Endodermal cell (in vitro differentiated cells): ENCODE measurements around the gene CD40LG. TPM values are rescaled to one million over a fixed set of nuclear protein-coding genes. Genes with fewer than 3 reads are reported as not detected.

Experiments used
- DNase-seq: peaks from one replicate; pipeline ENCODE4 v3.0.0-alpha.2; 2017
- H3K27ac ChIP-seq: 2 replicates; pipeline ENCODE4 v1.5.1; 2013; ENCODE audit warnings: mild to moderate bottlenecking, low read depth, low read length, moderate library complexity
- H3K27me3 ChIP-seq: 2 replicates; pipeline ENCODE4 v1.6.1; 2013; ENCODE audit warnings: mild to moderate bottlenecking, low read length, moderate library complexity; ENCODE audit not compliant: insufficient read depth, control insufficient read depth, poor library complexity, severe bottlenecking
- H3K36me3 ChIP-seq: 2 replicates; pipeline ENCODE4 v1.7.0; 2013; ENCODE audit warnings: mild to moderate bottlenecking, low read length, moderate library complexity; ENCODE audit not compliant: control insufficient read depth, insufficient read depth
- H3K4me1 ChIP-seq: one replicate; pipeline ENCODE4 v1.7.0; 2013; ENCODE audit warnings: low read length; ENCODE audit not compliant: control insufficient read depth, insufficient read depth
- H3K4me3 ChIP-seq: 2 replicates; pipeline ENCODE4 v1.5.1; 2013; ENCODE audit warnings: mild to moderate bottlenecking, low read length, moderate library complexity
- H3K9ac ChIP-seq: 2 replicates; pipeline ENCODE4 v1.6.1; 2013; ENCODE audit warnings: mild to moderate bottlenecking, low read length, moderate library complexity; ENCODE audit not compliant: poor library complexity, severe bottlenecking; ENCODE audit errors: extremely low read depth
- H3K9me3 ChIP-seq: 2 replicates; pipeline ENCODE4 v1.6.1; 2013; ENCODE audit warnings: mild to moderate bottlenecking, low read length, moderate library complexity; ENCODE audit not compliant: control insufficient read depth
- H3K27ac Mint-ChIP-seq: 2 replicates; pipeline ENCODE4 v1.8.0; 2020; ENCODE audit warnings: mixed read lengths
- H3K27me3 Mint-ChIP-seq: 2 replicates; pipeline ENCODE4 v1.8.0; 2021; ENCODE audit warnings: mild to moderate bottlenecking, mixed read lengths; ENCODE audit not compliant: insufficient read depth
- H3K36me3 Mint-ChIP-seq: 2 replicates; pipeline ENCODE4 v1.8.0; 2020; ENCODE audit warnings: low read depth, mixed read lengths
- H3K4me1 Mint-ChIP-seq: 2 replicates; pipeline ENCODE4 v1.8.0; 2020; ENCODE audit warnings: mixed read lengths
- H3K4me3 Mint-ChIP-seq: 2 replicates; pipeline ENCODE4 v1.8.0; 2020; ENCODE audit warnings: mild to moderate bottlenecking, moderate library complexity, mixed read lengths
- H3K9me3 Mint-ChIP-seq: 2 replicates; pipeline ENCODE4 v1.8.0; 2020; ENCODE audit warnings: mild to moderate bottlenecking, mixed read lengths
- WGBS, 2 experiments: methylation state at CpG; one replicate each; pipeline versions ENCODE4 v1.1.5 to v1.1.7; 2013; ENCODE audit warnings: missing lambda C conversion rate in 2 of 2, mixed read lengths in 1 of 2; ENCODE audit not compliant: insufficient coverage in 1 of 2, insufficient read length in 1 of 2; 5-methylcytosine and 5-hydroxymethylcytosine counted together
- total RNA-seq, 2 donors: library from RNA; stranded (reverse); fragmentation: NEBNext Ultra II Directional in 1 of 2; extraction: Animal tissue kit (Norgen Biotek cat#: 25700) in 1 of 2; gene quantifications; 2 replicates in 1 of 2; 3 replicates in 1 of 2; pipeline ENCODE4 v1.2.1, GENCODE V29; 2021
- TF ChIP-seq, protein P1 (sequence below): fragments of 200-600 bp; sonication (generic); conservative IDR thresholded peaks from 2 replicates; pipeline ENCODE4 v1.5.0; 2021; ENCODE audit warnings: antibody characterized with exemption, mild to moderate bottlenecking

CD40LG gene
- total RNA-seq, 2 donors from 2014 or later: not detected

DNA sequence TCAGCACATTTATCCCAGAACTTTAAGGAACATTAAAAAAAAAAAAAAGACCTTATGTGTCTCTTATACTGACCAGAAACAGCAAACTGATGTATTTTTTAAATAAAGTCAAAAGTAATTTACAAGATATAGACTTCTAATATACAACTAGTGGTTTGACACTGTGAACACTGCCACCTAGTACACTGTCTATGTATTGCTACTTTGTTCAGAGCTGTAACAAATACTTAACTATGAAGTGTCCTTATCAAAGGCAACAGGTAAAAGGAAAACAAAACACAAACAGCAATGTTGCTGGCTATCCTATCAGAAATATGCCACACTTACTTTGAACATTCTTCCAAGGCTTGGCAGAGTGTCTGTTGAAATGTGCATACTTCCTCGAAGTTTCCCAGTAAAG, 60.4 kb downstream of the CD40LG start:
- no peak overlapping the region for H3K4me3 Mint-ChIP-seq
- no peak overlapping the region for H3K27ac Mint-ChIP-seq
- no peaks in the 10 kb centered on the region for H3K27me3 Mint-ChIP-seq
- H3K4me1 Mint-ChIP-seq: peaks cover 5% of the 10 kb centered on the region
- DNase-seq: no peak
- WGBS, 2 experiments: 83% methylated on average over 1 of the region's 1 CpG; no CpG with 5 or more reads in 1 of the 2 experiments
- H3K4me3 ChIP-seq: no peak overlapping the region
- no peaks in the 10 kb centered on the region for H3K36me3 Mint-ChIP-seq
- no peak overlapping the region for H3K27ac ChIP-seq
- no peak overlapping the region for H3K9ac ChIP-seq
- H3K9me3 ChIP-seq: no peaks in the 10 kb centered on the region
- no peaks in the 10 kb centered on the region for H3K36me3 ChIP-seq
- H3K4me1 ChIP-seq: no peaks in the 10 kb centered on the region
- H3K9me3 Mint-ChIP-seq: peaks cover 20% of the 10 kb centered on the region
- no peaks in the 10 kb centered on the region for H3K27me3 ChIP-seq
- TF ChIP-seq, protein P1, sequence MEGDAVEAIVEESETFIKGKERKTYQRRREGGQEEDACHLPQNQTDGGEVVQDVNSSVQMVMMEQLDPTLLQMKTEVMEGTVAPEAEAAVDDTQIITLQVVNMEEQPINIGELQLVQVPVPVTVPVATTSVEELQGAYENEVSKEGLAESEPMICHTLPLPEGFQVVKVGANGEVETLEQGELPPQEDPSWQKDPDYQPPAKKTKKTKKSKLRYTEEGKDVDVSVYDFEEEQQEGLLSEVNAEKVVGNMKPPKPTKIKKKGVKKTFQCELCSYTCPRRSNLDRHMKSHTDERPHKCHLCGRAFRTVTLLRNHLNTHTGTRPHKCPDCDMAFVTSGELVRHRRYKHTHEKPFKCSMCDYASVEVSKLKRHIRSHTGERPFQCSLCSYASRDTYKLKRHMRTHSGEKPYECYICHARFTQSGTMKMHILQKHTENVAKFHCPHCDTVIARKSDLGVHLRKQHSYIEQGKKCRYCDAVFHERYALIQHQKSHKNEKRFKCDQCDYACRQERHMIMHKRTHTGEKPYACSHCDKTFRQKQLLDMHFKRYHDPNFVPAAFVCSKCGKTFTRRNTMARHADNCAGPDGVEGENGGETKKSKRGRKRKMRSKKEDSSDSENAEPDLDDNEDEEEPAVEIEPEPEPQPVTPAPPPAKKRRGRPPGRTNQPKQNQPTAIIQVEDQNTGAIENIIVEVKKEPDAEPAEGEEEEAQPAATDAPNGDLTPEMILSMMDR: peak; percentile 63

Other genes with a start within 250 kb of the CD40LG start
- gene BRS3, start 160.2 kb upstream of the CD40LG start, total RNA-seq: not detected
- gene HTATSF1, start 150.6 kb upstream of the CD40LG start, total RNA-seq: 10 to 100 TPM; 61.1 to 75.5 TPM
- gene VGLL1, start 115.9 kb upstream of the CD40LG start, total RNA-seq: not detected
- gene ARHGEF6, start 132.8 kb downstream of the CD40LG start, total RNA-seq: 1 to 10 TPM; 1.8 to 2.7 TPM
- 100 to 1,000 TPM; 380 to 396 TPM for gene RBMX, start 232.6 kb downstream of the CD40LG start, total RNA-seq